SK-N-MC (cell line): ENCODE measurements around the gene MTF1.

Source experiments
- DNase-seq: peaks from one replicate; pipeline ENCODE4 v3.0.0-alpha.2; 2011; ENCODE audit warnings: low read depth, low spot score
- H3K27ac ChIP-seq: fragments of 200-600 bp; sonication (generic); 2 replicates; pipeline ENCODE4 v1.5.1; 2016; ENCODE audit warnings: mixed run types
- H3K36me3 ChIP-seq: fragments of 200-600 bp; sonication (generic); 2 replicates; pipeline ENCODE4 v1.6.1; 2017; ENCODE audit warnings: antibody characterized with exemption, low read length, mixed read lengths; ENCODE audit not compliant: insufficient read depth
- H3K4me3 ChIP-seq: fragments of 200-600 bp; sonication (generic); 2 replicates; pipeline ENCODE4 v1.5.1; 2016
- H3K9ac ChIP-seq: fragments of 200-600 bp; sonication (generic); 2 replicates; pipeline ENCODE4 v1.8.0; 2017; ENCODE audit warnings: mixed run types, mixed read lengths; ENCODE audit not compliant: insufficient read length
- H3K9me3 ChIP-seq: fragments of 200-600 bp; sonication (generic); 2 replicates; pipeline ENCODE4 v1.6.1; 2017; ENCODE audit warnings: low read depth, mild to moderate bottlenecking, antibody characterized with exemption, low read length, moderate library complexity, mixed read lengths
- EZH2 ChIP-seq: fragments of 200-600 bp; sonication (generic); IDR thresholded peaks from one replicate; pipeline ENCODE4 v1.6.1; 2017; ENCODE audit warnings: antibody characterized with exemption
- FOXP2 ChIP-seq: optimal IDR thresholded peaks from 2 replicates; pipeline ENCODE3; 2011; ENCODE audit warnings: mild to moderate bottlenecking, moderate library complexity; ENCODE audit not compliant: insufficient read depth; ENCODE audit errors: extremely low read length, control extremely low read depth
- POLR2AphosphoS5 ChIP-seq: IDR thresholded peaks from 2 replicates; pipeline ENCODE4 v1.6.1; 2012; ENCODE audit warnings: mild to moderate bottlenecking, low read depth, low read length, borderline replicate concordance

MTF1 gene

DNA sequence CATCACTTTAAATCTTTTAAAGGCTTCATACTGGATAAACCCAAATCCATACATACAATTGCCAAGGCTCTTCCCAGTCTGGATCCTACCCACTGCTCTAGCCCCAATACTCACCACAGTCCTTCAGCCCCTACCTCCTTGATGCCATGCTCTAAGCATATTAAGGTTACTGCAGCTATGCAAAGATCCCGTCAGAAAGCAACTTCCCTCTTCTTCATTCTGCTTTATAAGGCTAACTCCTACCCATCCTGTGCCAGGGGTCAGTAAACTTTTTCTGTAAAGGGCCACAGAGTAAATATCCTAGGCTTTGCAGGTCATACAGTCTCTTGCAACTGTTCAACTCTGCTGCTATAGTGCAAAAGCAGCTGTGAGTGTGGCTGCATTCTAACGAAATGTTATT, 34.3 kb upstream of the MTF1 start:
- H3K36me3 ChIP-seq, result no peaks in the 10 kb centered on the region
- H3K27ac ChIP-seq, result no peak overlapping the region
- no peaks in the 10 kb centered on the region for H3K9me3 ChIP-seq
- H3K9ac ChIP-seq, result no peak overlapping the region
- no peak overlapping the region for H3K4me3 ChIP-seq
- no peak for DNase-seq
- TF ChIP-seq FOXP2 (no peak), POLR2AphosphoS5 (no peak), EZH2 (no peak)

DNA sequence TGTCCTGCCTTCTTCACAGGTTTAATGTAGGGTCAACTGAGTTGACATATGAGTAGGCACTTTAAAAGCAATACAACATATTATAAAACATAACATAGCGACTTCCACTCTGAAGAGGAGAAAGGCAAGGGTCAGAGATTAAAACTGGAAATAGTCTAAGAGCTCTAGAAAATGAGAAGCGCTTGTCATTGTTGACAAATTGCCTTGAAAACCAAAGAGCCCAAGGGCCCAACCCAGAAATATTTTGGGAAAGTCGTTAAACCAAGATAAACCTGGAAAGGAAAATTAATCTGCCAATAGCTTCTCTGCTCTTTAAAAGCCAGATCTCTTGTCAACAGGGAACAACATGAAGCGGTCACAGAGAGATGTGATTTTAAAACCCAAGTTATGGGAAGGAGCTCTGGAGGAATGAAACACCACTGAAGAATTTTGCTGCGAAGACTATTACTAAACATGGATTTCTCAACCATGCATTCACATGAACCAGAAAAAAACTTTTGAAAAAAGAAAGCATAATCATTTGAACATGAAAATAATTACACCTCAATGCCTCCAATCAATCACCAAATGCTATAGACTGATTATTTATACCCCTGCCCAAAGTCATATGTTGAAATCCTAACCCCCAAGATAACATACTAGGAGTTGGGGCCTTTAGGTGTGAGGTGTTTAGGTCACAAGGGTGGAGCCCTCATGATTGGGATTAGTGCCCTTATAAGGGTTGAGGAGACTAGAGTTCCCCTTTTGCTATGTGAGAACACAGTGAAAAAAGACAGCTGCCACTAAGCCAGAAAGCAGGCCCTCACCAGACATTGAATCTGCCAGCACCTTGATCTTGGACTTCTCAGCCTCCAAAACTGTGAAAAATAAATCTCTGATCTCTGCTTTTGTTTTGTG, 33.0 kb upstream of the MTF1 start:
- Histone ChIP-seq H3K9ac (no peak overlapping the region), H3K36me3 (no peaks in the 10 kb centered on the region; the same call in 1 of the 2 replicates), H3K4me3 (no peak overlapping the region), H3K9me3 (no peaks in the 10 kb centered on the region), H3K27ac (no peak overlapping the region)
- no peak for DNase-seq
- TF ChIP-seq FOXP2 (no peak), EZH2 (no peak), POLR2AphosphoS5 (no peak)

DNA sequence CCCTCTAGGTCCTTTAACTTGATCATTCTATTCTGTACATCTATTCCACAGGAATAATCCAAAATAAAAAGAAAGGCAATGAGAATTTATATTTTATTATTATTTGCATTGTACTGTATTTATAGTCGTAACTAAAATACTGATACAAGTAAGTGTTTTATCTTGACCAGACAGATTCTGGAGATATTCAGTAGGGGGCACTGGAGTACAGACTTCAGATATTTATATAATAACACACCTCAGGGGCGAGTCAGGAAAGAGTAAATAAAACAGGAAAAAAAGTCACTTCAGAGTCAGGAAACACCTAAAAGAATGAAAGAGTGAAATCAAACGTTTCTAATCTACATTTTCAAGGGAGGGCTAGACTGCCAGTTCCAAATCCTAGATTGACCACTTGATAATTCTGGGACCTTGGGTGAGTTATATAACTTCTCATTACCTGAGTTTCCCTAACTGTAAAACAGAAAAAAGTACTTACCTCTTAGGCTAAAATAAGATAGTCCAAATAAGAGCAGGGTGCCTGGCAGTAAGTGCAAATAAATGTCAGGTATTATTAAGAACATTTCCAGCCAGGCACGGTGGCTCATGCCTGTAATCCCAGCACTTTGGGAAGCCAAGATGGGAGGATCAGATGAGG, 31.1 kb upstream of the MTF1 start:
- DNase-seq, result peak; percentile 1

DNA sequence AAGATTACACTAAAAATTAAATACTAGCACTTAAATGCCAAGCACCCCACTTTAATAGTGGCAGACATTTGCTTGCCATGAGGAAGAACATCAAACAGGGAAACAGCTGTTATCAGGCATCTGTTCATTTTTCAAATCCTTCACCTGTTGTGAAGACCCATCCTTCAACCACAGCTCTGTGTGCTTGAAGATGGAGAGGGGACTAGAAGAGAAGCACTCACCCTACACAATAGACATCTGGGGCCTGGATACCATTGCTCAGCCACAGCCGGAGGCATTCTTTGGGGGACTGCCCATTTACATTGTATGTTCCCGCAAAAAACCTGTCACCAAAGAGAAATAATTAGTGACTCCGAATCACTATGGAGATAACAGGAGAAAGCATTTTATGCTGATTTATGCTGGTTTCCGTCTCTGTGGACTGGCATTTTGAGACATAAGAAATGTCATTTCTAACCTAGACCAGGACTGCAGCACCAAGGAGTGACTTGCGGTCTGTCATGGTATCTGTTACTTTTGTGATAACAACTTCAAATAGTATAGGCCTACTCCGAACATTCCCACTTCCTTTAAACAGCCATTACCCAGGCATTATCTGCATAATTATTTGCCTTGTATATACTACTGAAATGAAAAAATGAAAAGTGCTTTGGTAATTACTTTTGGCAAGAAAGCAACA, 28.8 kb upstream of the MTF1 start:
- no peak overlapping the region for H3K9ac ChIP-seq
- peaks cover 4% of the 10 kb centered on the region; the same call in 1 of the 2 replicates for H3K36me3 ChIP-seq
- no peak for DNase-seq
- no peaks in the 10 kb centered on the region for H3K9me3 ChIP-seq
- no peak overlapping the region for H3K27ac ChIP-seq
- no peak for TF ChIP-seq POLR2AphosphoS5
- no peak for TF ChIP-seq EZH2
- TF ChIP-seq FOXP2, result no peak
- H3K4me3 ChIP-seq, result no peak overlapping the region

More for the DNA sequence above, 31.1 kb upstream of the MTF1 start:
- H3K4me3 ChIP-seq, result no peak overlapping the region
- H3K36me3 ChIP-seq, result peaks cover 4% of the 10 kb centered on the region; the same call in 1 of the 2 replicates
- TF ChIP-seq POLR2AphosphoS5 (no peak), FOXP2 (no peak), EZH2 (no peak)
- H3K27ac ChIP-seq, result no peak overlapping the region
- no peaks in the 10 kb centered on the region for H3K9me3 ChIP-seq
- H3K9ac ChIP-seq, result no peak overlapping the region

DNA sequence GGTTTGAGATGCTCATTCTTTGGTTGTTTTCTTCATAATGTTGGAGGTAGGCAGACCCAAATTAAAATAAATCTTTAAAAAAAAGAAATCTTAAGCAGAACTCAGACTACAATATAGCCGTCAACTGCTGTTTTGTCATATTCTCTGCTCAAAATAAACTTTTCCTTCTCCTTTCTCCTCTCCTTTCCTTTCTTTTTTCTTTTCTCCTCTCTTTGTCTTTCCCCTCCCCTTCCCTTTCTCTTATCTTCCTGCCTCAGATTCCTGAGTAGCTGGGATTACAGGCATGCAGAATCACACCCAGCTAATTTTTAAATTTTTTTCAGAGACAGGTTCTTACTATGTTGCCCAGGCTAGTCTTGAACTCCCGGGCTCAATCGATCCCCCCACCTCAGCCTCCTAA, 24.8 kb upstream of the MTF1 start:
- peaks cover 4% of the 10 kb centered on the region; the same call in 1 of the 2 replicates for H3K36me3 ChIP-seq
- TF ChIP-seq FOXP2 (no peak), EZH2 (no peak), POLR2AphosphoS5 (no peak)
- DNase-seq, result no peak

DNA sequence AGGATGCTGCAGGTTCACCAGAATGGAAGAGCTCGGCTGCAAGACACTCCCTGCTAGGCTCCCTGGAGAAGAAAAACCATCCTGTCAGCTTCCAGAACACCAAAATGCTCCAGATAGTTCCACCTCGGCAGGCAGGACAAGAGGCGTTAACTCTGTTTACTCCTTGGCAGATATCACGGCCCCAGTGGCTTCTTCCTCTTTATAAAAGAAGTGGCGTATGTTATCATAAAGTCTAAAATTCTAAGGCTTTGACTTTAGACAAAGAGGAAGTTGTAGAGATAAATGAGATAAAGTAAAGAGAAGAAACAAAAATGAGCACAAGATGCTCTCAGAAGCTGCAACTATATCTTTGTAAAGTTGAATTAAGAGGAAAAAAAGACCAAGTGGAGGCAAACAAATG, 24.3 kb upstream of the MTF1 start:
- no peak overlapping the region for H3K9ac ChIP-seq
- H3K36me3 ChIP-seq, result peaks cover 4% of the 10 kb centered on the region; the same call in 1 of the 2 replicates
- no peaks in the 10 kb centered on the region for H3K9me3 ChIP-seq
- H3K27ac ChIP-seq, result no peak overlapping the region
- no peak for DNase-seq
- no peak for TF ChIP-seq FOXP2
- no peak for TF ChIP-seq EZH2
- TF ChIP-seq POLR2AphosphoS5, result no peak
- H3K4me3 ChIP-seq, result no peak overlapping the region

More for the DNA sequence above, 24.8 kb upstream of the MTF1 start:
- no peak overlapping the region for H3K4me3 ChIP-seq
- H3K27ac ChIP-seq, result no peak overlapping the region
- H3K9ac ChIP-seq, result no peak overlapping the region
- no peaks in the 10 kb centered on the region for H3K9me3 ChIP-seq

DNA sequence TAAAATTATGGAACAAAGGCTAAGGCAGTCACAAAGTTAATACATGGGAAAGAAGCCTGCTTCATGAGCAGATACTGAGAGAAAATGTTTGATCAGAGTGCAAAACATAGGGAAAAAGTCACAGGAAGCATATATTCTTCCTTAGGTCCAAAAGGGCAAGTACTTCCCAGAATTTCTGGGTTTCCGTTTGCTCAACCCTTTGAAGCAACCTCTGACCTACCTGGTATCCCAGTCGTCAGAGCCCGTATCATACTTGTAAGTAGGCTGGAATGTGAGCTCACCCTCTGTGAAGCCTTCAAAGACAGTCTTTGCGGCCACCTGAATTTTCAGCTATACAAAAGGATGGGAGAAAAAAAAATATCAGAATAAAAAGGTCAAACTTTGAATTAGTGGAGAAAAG, 20.5 kb upstream of the MTF1 start:
- no peaks in the 10 kb centered on the region for H3K9me3 ChIP-seq
- H3K36me3 ChIP-seq, result no peaks in the 10 kb centered on the region
- H3K9ac ChIP-seq, result no peak overlapping the region
- DNase-seq, result no peak
- H3K27ac ChIP-seq, result no peak overlapping the region
- TF ChIP-seq POLR2AphosphoS5 (no peak), EZH2 (no peak), FOXP2 (no peak)
- no peak overlapping the region for H3K4me3 ChIP-seq

DNA sequence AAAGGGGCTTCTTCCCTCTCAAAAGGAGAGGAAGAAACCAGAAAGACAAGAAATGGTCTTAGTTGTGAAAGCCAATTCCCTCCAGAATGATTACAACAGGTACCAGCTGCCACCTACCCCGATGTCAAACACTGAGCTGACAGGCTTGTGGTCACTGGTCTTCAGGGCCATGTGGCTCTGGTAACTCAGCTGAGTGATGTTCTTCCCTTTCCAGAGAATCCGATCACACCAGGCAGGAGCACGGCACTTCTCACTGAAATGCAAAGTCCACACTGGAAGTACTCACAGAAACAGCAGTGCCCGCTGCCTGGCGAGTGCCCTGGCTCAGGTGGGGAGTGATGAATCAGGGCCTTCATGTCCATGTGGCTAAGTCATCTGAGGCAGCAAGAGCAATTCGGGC, 18.7 kb upstream of the MTF1 start:
- Histone ChIP-seq H3K36me3 (no peaks in the 10 kb centered on the region), H3K4me3 (no peak overlapping the region)

DNA sequence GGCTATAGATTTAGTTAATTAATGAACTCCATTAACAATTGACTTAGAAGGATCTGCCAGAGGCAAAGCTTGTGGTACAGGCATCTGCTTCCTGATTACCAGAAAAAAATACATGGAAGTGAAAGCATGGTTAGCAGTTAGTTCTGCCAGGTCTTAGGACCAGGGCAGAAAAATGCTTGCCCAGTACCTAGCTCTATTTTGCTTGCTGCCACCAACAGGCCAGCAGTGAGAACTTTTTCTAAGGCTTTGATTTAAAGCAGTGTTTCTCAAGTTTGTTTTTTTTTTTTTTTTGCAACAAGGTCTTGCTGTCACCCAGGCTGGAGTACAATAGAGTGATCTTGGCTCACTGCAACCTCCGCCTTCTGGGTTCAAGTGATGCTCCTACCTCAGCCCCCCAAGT, 16.4 kb upstream of the MTF1 start:
- Histone ChIP-seq H3K27ac (no peak overlapping the region), H3K36me3 (no peaks in the 10 kb centered on the region), H3K9me3 (no peaks in the 10 kb centered on the region), H3K4me3 (no peak overlapping the region), H3K9ac (no peak overlapping the region)
- DNase-seq, result no peak
- TF ChIP-seq EZH2, result no peak
- TF ChIP-seq FOXP2, result no peak
- no peak for TF ChIP-seq POLR2AphosphoS5

More for the DNA sequence above, 18.7 kb upstream of the MTF1 start:
- Histone ChIP-seq H3K9ac (no peak overlapping the region), H3K9me3 (no peaks in the 10 kb centered on the region), H3K27ac (no peak overlapping the region)
- no peak for DNase-seq
- TF ChIP-seq EZH2 (no peak), FOXP2 (no peak), POLR2AphosphoS5 (no peak)
